Mesenchymal stem cell (in vitro differentiated cells and primary cell): ENCODE results near the gene ZG16B.

Source experiments
- DNase-seq: peaks from one replicate; pipeline ENCODE4 v3.0.0-alpha.2; 2013
- H2AFZ ChIP-seq: one replicate; pipeline ENCODE4 v1.6.1; 2013; ENCODE audit warnings: low read depth, mild to moderate bottlenecking, control low read depth, inconsistent platforms, low read length, moderate library complexity
- H2AK5ac ChIP-seq: 2 replicates; pipeline ENCODE4 v1.6.1; 2013; ENCODE audit warnings: low read length, moderate library complexity, mild to moderate bottlenecking, inconsistent platforms; ENCODE audit not compliant: severe bottlenecking
- H2BK120ac ChIP-seq: one replicate; pipeline ENCODE4 v1.6.1; 2013; ENCODE audit warnings: low read depth, mild to moderate bottlenecking, inconsistent platforms, low read length, moderate library complexity
- H2BK12ac ChIP-seq, 2 experiments: one replicate each; pipeline ENCODE4 v1.6.1; 2013; ENCODE audit warnings: inconsistent platforms in 2 of 2, low read length in 2 of 2, mild to moderate bottlenecking in 2 of 2, moderate library complexity in 2 of 2, control low read depth in 1 of 2
- H2BK15ac ChIP-seq: one replicate; pipeline ENCODE4 v1.6.1; 2013; ENCODE audit warnings: mild to moderate bottlenecking, low read depth, inconsistent platforms; ENCODE audit not compliant: poor library complexity, severe bottlenecking
- H2BK5ac ChIP-seq: 2 replicates; pipeline ENCODE4 v1.6.1; 2013; ENCODE audit warnings: low read depth, mild to moderate bottlenecking, low read length, control low read depth, inconsistent platforms; ENCODE audit not compliant: poor library complexity, severe bottlenecking
- H3K14ac ChIP-seq, 2 experiments: one replicate each; pipeline ENCODE4 v1.6.1; 2013; ENCODE audit warnings: inconsistent platforms in 2 of 2, low read length in 2 of 2, control low read depth in 1 of 2, mild to moderate bottlenecking in 1 of 2, moderate library complexity in 1 of 2
- H3K18ac ChIP-seq, 2 experiments: one replicate each; pipeline ENCODE4 v1.6.1; 2013; ENCODE audit warnings: inconsistent platforms in 2 of 2, low read length in 2 of 2, control low read depth in 1 of 2, low read depth in 1 of 2, mild to moderate bottlenecking in 1 of 2
- H3K23ac ChIP-seq, 2 experiments: one replicate each; pipeline ENCODE4 v1.6.1; 2013; ENCODE audit warnings: inconsistent platforms in 2 of 2, low read length in 2 of 2, mild to moderate bottlenecking in 2 of 2, moderate library complexity in 2 of 2, control low read depth in 1 of 2
- H3K27ac ChIP-seq: 2 replicates; pipeline ENCODE4 v1.5.1; 2013; ENCODE audit warnings: mild to moderate bottlenecking, moderate library complexity, low read length, control low read depth, inconsistent platforms; ENCODE audit not compliant: poor library complexity, severe bottlenecking
- H3K27me3 ChIP-seq, 2 experiments: 2 replicates each; pipeline versions ENCODE4 v1.6.1 to v1.7.0; 2013; ENCODE audit warnings: low read length in 2 of 2, mild to moderate bottlenecking in 2 of 2, moderate library complexity in 2 of 2, control low read depth in 1 of 2, inconsistent platforms in 1 of 2; ENCODE audit not compliant: control insufficient read depth in 1 of 2, insufficient read depth in 1 of 2
- H3K36me3 ChIP-seq, 2 experiments: 2 replicates each; pipeline versions ENCODE4 v1.6.1 to v1.7.0; 2013; ENCODE audit warnings: low read length in 2 of 2, control low read depth in 1 of 2, inconsistent platforms in 1 of 2, low read depth in 1 of 2, mild to moderate bottlenecking in 1 of 2; ENCODE audit not compliant: insufficient read depth in 2 of 2, control insufficient read depth in 1 of 2
- H3K4ac ChIP-seq, 2 experiments: one replicate each; pipeline ENCODE4 v1.6.1; 2013; ENCODE audit warnings: inconsistent platforms in 2 of 2, low read length in 2 of 2, mild to moderate bottlenecking in 2 of 2, moderate library complexity in 2 of 2, control low read depth in 1 of 2, low read depth in 1 of 2
- H3K4me1 ChIP-seq: 2 replicates; pipeline ENCODE4 v1.6.1; 2013; ENCODE audit warnings: low read depth, low read length, control low read depth; ENCODE audit not compliant: control insufficient read depth, insufficient read depth
- H3K4me2 ChIP-seq: 2 replicates; pipeline ENCODE4 v1.6.1; 2013; ENCODE audit warnings: low read length, mild to moderate bottlenecking, inconsistent platforms; ENCODE audit not compliant: poor library complexity, severe bottlenecking
- H3K4me3 ChIP-seq, 2 experiments: 2 replicates each; pipeline versions ENCODE4 v1.5.1 to v1.7.0; 2013; ENCODE audit warnings: low read length in 2 of 2, mild to moderate bottlenecking in 2 of 2, control low read depth in 1 of 2, low read depth in 1 of 2; ENCODE audit not compliant: insufficient read depth in 1 of 2
- H3K79me1 ChIP-seq: replicated peaks from 2 replicates; pipeline ENCODE4 v1.6.1; 2013; ENCODE audit warnings: mild to moderate bottlenecking, control low read depth, low read length, inconsistent platforms; ENCODE audit not compliant: poor library complexity, severe bottlenecking
- H3K9ac ChIP-seq: 2 replicates; pipeline ENCODE4 v1.7.0; 2013; ENCODE audit warnings: mild to moderate bottlenecking, low read length, moderate library complexity
- H3K9me3 ChIP-seq: 2 replicates; pipeline ENCODE4 v1.7.0; 2013; ENCODE audit warnings: mild to moderate bottlenecking, low read length; ENCODE audit not compliant: control insufficient read depth
- H4K8ac ChIP-seq: one replicate; pipeline ENCODE4 v1.6.1; 2013; ENCODE audit warnings: inconsistent platforms, mild to moderate bottlenecking, low read length, moderate library complexity
- H4K91ac ChIP-seq: one replicate; pipeline ENCODE4 v1.6.1; 2013; ENCODE audit warnings: mild to moderate bottlenecking, low read length, inconsistent platforms
- WGBS: methylation state at CpG from one replicate; pipeline ENCODE4 v1.1.7; 2013; ENCODE audit warnings: mixed read lengths; 5-methylcytosine and 5-hydroxymethylcytosine counted together

Gene ZG16B

DNA sequence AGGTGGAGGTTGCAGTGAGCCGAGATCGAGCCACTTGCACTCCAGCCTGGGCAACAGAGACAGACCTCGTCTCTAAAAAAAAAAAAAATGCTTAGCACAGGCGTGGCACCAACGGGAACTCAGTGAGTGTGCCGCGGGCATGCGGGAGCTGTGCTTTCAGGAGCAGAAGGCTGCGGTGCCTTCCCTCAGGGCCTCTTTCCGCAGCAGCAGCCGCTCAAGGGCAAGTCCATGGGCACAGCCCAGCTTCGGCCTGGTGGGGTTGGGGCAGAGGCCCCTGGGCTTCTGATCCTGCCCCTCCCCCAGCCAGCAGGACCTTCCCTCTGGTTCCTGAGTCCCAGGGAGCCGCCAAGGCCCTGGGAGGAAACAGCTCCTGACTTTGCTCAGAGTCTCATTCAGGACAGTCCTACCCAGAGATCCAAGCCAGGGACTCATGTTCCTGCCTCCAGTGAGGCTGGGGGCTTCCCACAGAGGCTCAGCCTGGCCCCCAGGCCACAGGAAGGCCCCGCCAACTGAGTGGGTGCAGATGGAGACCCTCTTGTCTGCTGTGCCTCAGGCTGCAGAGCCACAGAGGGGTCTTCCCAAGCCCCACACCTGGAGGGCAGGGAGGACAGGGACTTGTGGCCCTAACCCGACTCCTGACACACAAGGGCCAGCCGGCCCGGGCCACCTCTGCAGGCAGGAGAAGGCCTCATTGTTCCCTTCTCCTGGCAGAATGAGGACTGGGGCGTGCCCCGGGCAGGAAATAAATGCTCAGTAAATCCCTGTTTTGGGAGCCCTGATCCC is 3.3 kb upstream of the ZG16B start:
- 75% methylated on average over 19 of the region's 19 CpGs for WGBS
- no peak overlapping the region for H3K9ac ChIP-seq
- no peak overlapping the region for H2BK5ac ChIP-seq

DNA sequence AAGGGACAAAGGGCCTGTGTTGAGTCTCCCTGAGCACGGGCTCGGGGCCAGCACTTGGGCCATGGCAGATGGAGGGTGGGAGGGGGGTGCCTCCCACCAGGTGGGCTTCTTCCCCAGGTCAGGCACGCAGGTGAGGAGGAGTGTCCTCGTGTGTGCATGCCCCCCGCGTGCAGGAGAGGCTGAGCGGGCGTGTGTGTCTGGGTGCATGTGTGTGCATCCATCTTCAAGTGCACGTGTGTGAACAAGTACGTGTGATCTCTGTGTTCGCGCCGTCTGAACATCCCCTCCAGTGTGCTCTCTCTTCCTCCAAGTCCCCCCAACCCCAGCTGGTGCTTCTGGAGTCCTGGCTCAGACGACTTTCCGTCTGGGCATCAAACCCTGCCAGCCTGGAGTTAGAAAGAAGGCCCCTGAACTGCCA is 2.7 kb upstream of the ZG16B start:
- Histone ChIP-seq H2BK5ac (no peak overlapping the region), H4K91ac (no peak overlapping the region), H3K27ac (no peak overlapping the region), H3K4me1 (no peaks in the 10 kb centered on the region), H3K4me2 (no peak overlapping the region), H3K14ac (no peak overlapping the region), H3K4me3 (no peak overlapping the region), H3K23ac (no peak overlapping the region), H3K4ac (no peak overlapping the region), H2BK120ac (no peak overlapping the region), H3K79me1 (no peaks in the 10 kb centered on the region), H3K27me3 (peaks cover 8 to 86% of the 10 kb centered on the region in 2 experiments), H3K9ac (no peak overlapping the region), H3K36me3 (no peaks in the 10 kb centered on the region), H2AK5ac (no peak overlapping the region), H2BK12ac (no peak overlapping the region), H2AFZ (no peak overlapping the region), H4K8ac (no peak overlapping the region), H3K9me3 (no peaks in the 10 kb centered on the region), H3K18ac (no peak overlapping the region), H2BK15ac (no peak overlapping the region)
- 84% methylated on average over 15 of the region's 15 CpGs for WGBS
- no peak for DNase-seq

More for the DNA sequence above, 3.3 kb upstream of the ZG16B start:
- no peaks in the 10 kb centered on the region for H3K36me3 ChIP-seq
- no peak overlapping the region for H3K4me3 ChIP-seq
- H2AK5ac ChIP-seq, result no peak overlapping the region
- peaks cover 11 to 86% of the 10 kb centered on the region in 2 experiments for H3K27me3 ChIP-seq
- no peak overlapping the region for H2BK120ac ChIP-seq
- H2BK12ac ChIP-seq, result no peak overlapping the region
- H3K18ac ChIP-seq, result no peak overlapping the region
- no peak overlapping the region for H3K4me2 ChIP-seq
- H3K4ac ChIP-seq, result no peak overlapping the region
- H3K4me1 ChIP-seq, result no peaks in the 10 kb centered on the region
- H4K91ac ChIP-seq, result no peak overlapping the region
- no peak overlapping the region for H2BK15ac ChIP-seq
- no peak overlapping the region for H3K27ac ChIP-seq
- no peaks in the 10 kb centered on the region for H3K9me3 ChIP-seq
- H3K23ac ChIP-seq, result no peak overlapping the region
- H3K14ac ChIP-seq, result no peak overlapping the region
- no peak for DNase-seq
- no peak overlapping the region for H4K8ac ChIP-seq
- no peaks in the 10 kb centered on the region for H3K79me1 ChIP-seq
- H2AFZ ChIP-seq, result no peak overlapping the region

GRCh38 chr16:2827831-2828520 is 2.1 kb upstream of the ZG16B start:
- Histone ChIP-seq H3K27me3 (peaks cover 8 to 86% of the 10 kb centered on the region in 2 experiments), H3K4me1 (no peaks in the 10 kb centered on the region), H3K9me3 (no peaks in the 10 kb centered on the region), H3K4ac (no peak overlapping the region), H3K4me2 (no peak overlapping the region), H3K18ac (no peak overlapping the region), H3K4me3 (no peak overlapping the region), H3K79me1 (no peaks in the 10 kb centered on the region), H4K8ac (no peak overlapping the region), H2BK12ac (no peak overlapping the region), H3K14ac (no peak overlapping the region), H3K9ac (no peak overlapping the region), H3K23ac (no peak overlapping the region), H2AK5ac (no peak overlapping the region), H2BK120ac (no peak overlapping the region), H2BK5ac (no peak overlapping the region), H4K91ac (no peak overlapping the region), H2BK15ac (no peak overlapping the region), H3K36me3 (no peaks in the 10 kb centered on the region), H3K27ac (no peak overlapping the region), H2AFZ (no peak overlapping the region)
- DNase-seq, result no peak
- 83% methylated on average over 14 of the region's 14 CpGs for WGBS

GRCh38 chr16:2828521-2828840 is 1.6 kb upstream of the ZG16B start:
- Histone ChIP-seq H3K9ac (no peak overlapping the region), H4K8ac (no peak overlapping the region), H3K27me3 (peaks cover 8 to 82% of the 10 kb centered on the region in 2 experiments), H3K36me3 (no peaks in the 10 kb centered on the region), H3K4ac (no peak overlapping the region), H3K4me1 (no peaks in the 10 kb centered on the region), H3K79me1 (no peaks in the 10 kb centered on the region), H2AK5ac (no peak overlapping the region), H3K18ac (no peak overlapping the region), H2BK12ac (no peak overlapping the region), H2BK120ac (no peak overlapping the region), H3K23ac (no peak overlapping the region), H2AFZ (no peak overlapping the region), H3K4me2 (no peak overlapping the region), H3K14ac (no peak overlapping the region), H3K4me3 (no peak overlapping the region), H3K27ac (no peak overlapping the region), H3K9me3 (no peaks in the 10 kb centered on the region), H4K91ac (no peak overlapping the region), H2BK15ac (no peak overlapping the region), H2BK5ac (no peak overlapping the region)
- DNase-seq, result no peak
- WGBS, result 91% methylated on average over 6 of the region's 8 CpGs
